SU-DHL-6 (cell line): Measurements from ENCODE around the gene CDK5RAP2.

Source experiments
- H2AFZ ChIP-seq: fragments of 200-600 bp; sonication (generic); 2 replicates; pipeline ENCODE4 v1.6.1; 2014; ENCODE audit warnings: low read depth, mild to moderate bottlenecking, moderate library complexity, mixed read lengths, antibody characterized with exemption, low read length; ENCODE audit not compliant: severe bottlenecking
- H3F3A ChIP-seq: fragments of 200-600 bp; shearing (Covaris generic); 2 replicates; pipeline ENCODE4 v1.6.0; 2016; ENCODE audit warnings: antibody characterized with exemption, mild to moderate bottlenecking; ENCODE audit not compliant: insufficient read depth
- H3K27ac ChIP-seq: fragments of 200-600 bp; sonication (generic); 2 replicates; pipeline ENCODE4 v1.5.1; 2016; ENCODE audit warnings: low read depth, mild to moderate bottlenecking, low read length, moderate library complexity, mixed read lengths
- H3K27me3 ChIP-seq: fragments of 200-600 bp; sonication (generic), shearing (Covaris generic); 2 replicates; pipeline ENCODE4 v1.6.0; 2014; ENCODE audit warnings: mild to moderate bottlenecking, low read length
- H3K36me3 ChIP-seq: fragments of 200-600 bp; sonication (generic); 2 replicates; pipeline ENCODE4 v1.6.1; 2014; ENCODE audit warnings: mild to moderate bottlenecking, low read length, mixed read lengths
- H3K4me2 ChIP-seq: fragments of 300-600, 200-600 bp; shearing (Covaris generic), sonication (generic); 2 replicates; pipeline ENCODE4 v1.6.0; 2014; ENCODE audit warnings: low read length, low read depth, mild to moderate bottlenecking; ENCODE audit not compliant: poor library complexity, severe bottlenecking
- H3K4me3 ChIP-seq: fragments of 200-600 bp; sonication (generic); 2 replicates; pipeline ENCODE4 v1.5.1; 2014; ENCODE audit warnings: antibody characterized with exemption, low read length, mild to moderate bottlenecking, mixed read lengths; ENCODE audit not compliant: insufficient read depth, poor library complexity, severe bottlenecking
- H3K79me2 ChIP-seq: fragments of 200-600 bp; sonication (generic); 2 replicates; pipeline ENCODE4 v1.6.1; 2014; ENCODE audit warnings: mild to moderate bottlenecking, low read length, moderate library complexity; ENCODE audit not compliant: insufficient read depth
- H3K9ac ChIP-seq: fragments of 200-600 bp; sonication (generic); 2 replicates; pipeline ENCODE4 v1.7.0; 2014; ENCODE audit warnings: mild to moderate bottlenecking, low read length
- H3K9me2 ChIP-seq: fragments of 200-600 bp; sonication (generic); replicated peaks from 2 replicates; pipeline ENCODE4 v1.6.1; 2014; ENCODE audit warnings: low read length; ENCODE audit not compliant: insufficient read depth
- H3K9me3 ChIP-seq: fragments of 200-600 bp; sonication (generic); 2 replicates; pipeline ENCODE4 v1.6.1; 2014; ENCODE audit warnings: low read length, mixed read lengths; ENCODE audit not compliant: insufficient read depth
- H4K20me1 ChIP-seq: fragments of 200-600 bp; sonication (generic); 2 replicates; pipeline ENCODE4 v1.6.1; 2014; ENCODE audit warnings: low read depth, mild to moderate bottlenecking, antibody characterized with exemption, low read length, moderate library complexity, mixed read lengths
- CTCF ChIP-seq: fragments of 200-600 bp; sonication (generic); IDR thresholded peaks from one replicate; pipeline ENCODE4 v1.5.1; 2017; ENCODE audit warnings: antibody characterized with exemption, mild to moderate bottlenecking, low read length, moderate library complexity; ENCODE audit not compliant: insufficient read depth, poor library complexity, severe bottlenecking
- EZH2phosphoT487 ChIP-seq: fragments of 200-600 bp; sonication (generic), shearing (Covaris generic); conservative IDR thresholded peaks from 2 replicates; pipeline ENCODE4 v1.6.1; 2018; ENCODE audit warnings: mild to moderate bottlenecking, antibody characterized with exemption, low read length, moderate library complexity, mixed read lengths

CDK5RAP2 gene

GRCh38 chr9:120569556-120569955, 10.4 kb downstream of the CDK5RAP2 start:
- TF ChIP-seq EZH2phosphoT487: no peak
- Histone ChIP-seq H3K9me2 (no peaks in the 10 kb centered on the region), H2AFZ (no peak overlapping the region), H3K79me2 (peaks cover 31% of the 10 kb centered on the region), H3K4me3 (no peak overlapping the region), H3K36me3 (peaks cover 33% of the 10 kb centered on the region), H4K20me1 (0 out of 2 replicates have a peak, but pooled peaks cover 5% of the 10 kb centered on the region), H3K9me3 (no peaks in the 10 kb centered on the region), H3K4me2 (no peak overlapping the region), H3K27ac (no peak overlapping the region), H3F3A (no peaks in the 10 kb centered on the region), H3K9ac (no peak overlapping the region), H3K27me3 (no peaks in the 10 kb centered on the region)

GRCh38 chr9:120568816-120569215, 11.2 kb downstream of the CDK5RAP2 start:
- no peak overlapping the region for H3K27ac ChIP-seq
- H2AFZ ChIP-seq: no peak overlapping the region
- H3K27me3 ChIP-seq: no peaks in the 10 kb centered on the region
- H3K4me2 ChIP-seq: no peak overlapping the region
- no peak overlapping the region for H3K9ac ChIP-seq
- TF ChIP-seq EZH2phosphoT487 (no peak), CTCF (no peak)
- peaks cover 26% of the 10 kb centered on the region for H3K79me2 ChIP-seq
- H3F3A ChIP-seq: no peaks in the 10 kb centered on the region
- 0 out of 2 replicates have a peak, but pooled peaks cover 5% of the 10 kb centered on the region for H4K20me1 ChIP-seq
- H3K9me2 ChIP-seq: no peaks in the 10 kb centered on the region
- peaks cover 33% of the 10 kb centered on the region for H3K36me3 ChIP-seq
- no peak overlapping the region for H3K4me3 ChIP-seq
- H3K9me3 ChIP-seq: no peaks in the 10 kb centered on the region

GRCh38 chr9:120567874-120568273, 12.1 kb downstream of the CDK5RAP2 start:
- no peak overlapping the region for H2AFZ ChIP-seq
- no peaks in the 10 kb centered on the region for H3K9me2 ChIP-seq
- H3K9me3 ChIP-seq: no peaks in the 10 kb centered on the region
- no peak overlapping the region for H3K4me3 ChIP-seq
- H3K27me3 ChIP-seq: no peaks in the 10 kb centered on the region
- no peak overlapping the region for H3K9ac ChIP-seq
- no peaks in the 10 kb centered on the region for H3F3A ChIP-seq
- peaks cover 33% of the 10 kb centered on the region for H3K36me3 ChIP-seq
- H4K20me1 ChIP-seq: 0 out of 2 replicates have a peak, but pooled peaks cover 5% of the 10 kb centered on the region
- TF ChIP-seq CTCF: no peak
- TF ChIP-seq EZH2phosphoT487: no peak
- peaks cover 26% of the 10 kb centered on the region for H3K79me2 ChIP-seq
- no peak overlapping the region for H3K27ac ChIP-seq
- H3K4me2 ChIP-seq: no peak overlapping the region

- Histone ChIP-seq H3K9me3 (no peaks in the 10 kb centered on the region), H3K36me3 (peaks cover 36% of the 10 kb centered on the region), H3K79me2 (peaks cover 28% of the 10 kb centered on the region), H3K9ac (no peak overlapping the region), H3K4me3 (no peak overlapping the region), H4K20me1 (peaks cover 5% of the 10 kb centered on the region; the same call in 1 of the 2 replicates), H3F3A (no peaks in the 10 kb centered on the region), H3K27me3 (no peaks in the 10 kb centered on the region), H3K9me2 (no peaks in the 10 kb centered on the region), H3K4me2 (no peak overlapping the region), H3K27ac (no peak overlapping the region), H2AFZ (no peak overlapping the region)
- no peak for TF ChIP-seq CTCF
- no peak for TF ChIP-seq EZH2phosphoT487
Measured at GRCh38 chr9:120567081-120567480, 12.9 kb downstream of the CDK5RAP2 start.
